ENCODE data around the gene PRXL2B. TPM values are rescaled to one million over a fixed set of nuclear protein-coding genes. Genes with fewer than 3 reads are reported as not detected.

The PRXL2B gene
- total RNA-seq, 4 donors from 2014 or later: 0.52 to 2.7 (median 1.1) TPM

DNA sequence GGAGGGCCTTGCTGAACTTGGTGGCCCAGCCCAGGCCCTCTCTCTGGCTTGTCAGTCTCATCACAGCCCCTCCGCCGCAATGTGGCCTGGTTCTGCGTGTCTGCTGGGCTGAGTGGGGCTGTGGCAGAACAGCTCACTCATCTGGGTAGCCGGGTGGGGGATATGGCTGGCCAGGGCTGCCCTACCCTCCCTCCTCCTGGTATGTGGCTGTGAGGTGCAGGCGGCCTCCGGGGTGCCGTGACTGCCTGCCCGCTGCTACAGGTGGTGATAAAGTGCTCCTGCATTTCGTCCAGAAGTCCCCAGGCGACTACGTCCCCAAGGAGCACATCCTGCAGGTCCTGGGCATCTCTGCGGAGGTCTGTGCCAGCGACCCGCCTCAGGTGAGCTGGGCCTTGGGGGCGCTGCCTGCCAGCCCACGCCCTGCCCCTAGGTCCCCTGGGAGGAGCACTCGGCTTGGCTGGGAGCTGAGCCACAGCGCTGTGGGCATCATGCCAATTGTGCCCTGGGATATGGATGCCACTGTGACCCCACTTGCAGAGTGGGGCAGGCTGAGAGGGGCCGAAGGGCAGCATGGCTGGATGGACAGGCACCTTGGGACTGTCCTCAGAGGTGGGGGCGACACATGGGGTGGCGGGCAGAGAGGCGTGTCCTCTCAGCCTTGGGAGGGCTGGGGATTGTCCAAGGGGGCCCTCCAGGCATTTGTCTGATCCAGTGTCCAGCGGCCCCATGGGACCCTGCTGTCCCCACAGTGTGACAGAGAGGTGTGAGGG, 2.3 kb downstream of the PRXL2B start:
- in situ Hi-C loops (cut with MboI; ENCODE audit: low sequenced_read_pairs in 4 of 4) (loop anchor here in 2 of 4 donors (25.0 kb wide), 1 partner anchor 402 kb away; the partner anchor contains the start of gene FAAP20 (in 2 of the 2)), intact Hi-C loops (cut with DNase I; ENCODE audit: low total_unique reads) (loop anchor here (5.0 kb wide), 1 partner anchor 392 kb away; no protein-coding TSS in a partner anchor)
- H3K9me3 ChIP-seq: no peaks in the 10 kb centered on the region
- TF ChIP-seq, protein P1, sequence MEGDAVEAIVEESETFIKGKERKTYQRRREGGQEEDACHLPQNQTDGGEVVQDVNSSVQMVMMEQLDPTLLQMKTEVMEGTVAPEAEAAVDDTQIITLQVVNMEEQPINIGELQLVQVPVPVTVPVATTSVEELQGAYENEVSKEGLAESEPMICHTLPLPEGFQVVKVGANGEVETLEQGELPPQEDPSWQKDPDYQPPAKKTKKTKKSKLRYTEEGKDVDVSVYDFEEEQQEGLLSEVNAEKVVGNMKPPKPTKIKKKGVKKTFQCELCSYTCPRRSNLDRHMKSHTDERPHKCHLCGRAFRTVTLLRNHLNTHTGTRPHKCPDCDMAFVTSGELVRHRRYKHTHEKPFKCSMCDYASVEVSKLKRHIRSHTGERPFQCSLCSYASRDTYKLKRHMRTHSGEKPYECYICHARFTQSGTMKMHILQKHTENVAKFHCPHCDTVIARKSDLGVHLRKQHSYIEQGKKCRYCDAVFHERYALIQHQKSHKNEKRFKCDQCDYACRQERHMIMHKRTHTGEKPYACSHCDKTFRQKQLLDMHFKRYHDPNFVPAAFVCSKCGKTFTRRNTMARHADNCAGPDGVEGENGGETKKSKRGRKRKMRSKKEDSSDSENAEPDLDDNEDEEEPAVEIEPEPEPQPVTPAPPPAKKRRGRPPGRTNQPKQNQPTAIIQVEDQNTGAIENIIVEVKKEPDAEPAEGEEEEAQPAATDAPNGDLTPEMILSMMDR (IDR thresholded peaks at IDR 0.05 in 4 of 5, conservative IDR thresholded peaks at IDR 0.05 in 1 of 5): no peak
- TF ChIP-seq POLR2A (IDR thresholded peaks at IDR 0.05): no peak
- no peak overlapping the region for H3K27ac ChIP-seq
- H3K36me3 ChIP-seq: no peaks in the 10 kb centered on the region
- DNase-seq: no peak
- H3K27me3 ChIP-seq: peaks cover 0 to 10% (median 3%) of the 10 kb centered on the region in 3 donors
- H3K4me1 ChIP-seq: peaks cover 11 to 17% of the 10 kb centered on the region in 2 donors
- no peak overlapping the region for H3K4me3 ChIP-seq
- no peak for ATAC-seq

DNA sequence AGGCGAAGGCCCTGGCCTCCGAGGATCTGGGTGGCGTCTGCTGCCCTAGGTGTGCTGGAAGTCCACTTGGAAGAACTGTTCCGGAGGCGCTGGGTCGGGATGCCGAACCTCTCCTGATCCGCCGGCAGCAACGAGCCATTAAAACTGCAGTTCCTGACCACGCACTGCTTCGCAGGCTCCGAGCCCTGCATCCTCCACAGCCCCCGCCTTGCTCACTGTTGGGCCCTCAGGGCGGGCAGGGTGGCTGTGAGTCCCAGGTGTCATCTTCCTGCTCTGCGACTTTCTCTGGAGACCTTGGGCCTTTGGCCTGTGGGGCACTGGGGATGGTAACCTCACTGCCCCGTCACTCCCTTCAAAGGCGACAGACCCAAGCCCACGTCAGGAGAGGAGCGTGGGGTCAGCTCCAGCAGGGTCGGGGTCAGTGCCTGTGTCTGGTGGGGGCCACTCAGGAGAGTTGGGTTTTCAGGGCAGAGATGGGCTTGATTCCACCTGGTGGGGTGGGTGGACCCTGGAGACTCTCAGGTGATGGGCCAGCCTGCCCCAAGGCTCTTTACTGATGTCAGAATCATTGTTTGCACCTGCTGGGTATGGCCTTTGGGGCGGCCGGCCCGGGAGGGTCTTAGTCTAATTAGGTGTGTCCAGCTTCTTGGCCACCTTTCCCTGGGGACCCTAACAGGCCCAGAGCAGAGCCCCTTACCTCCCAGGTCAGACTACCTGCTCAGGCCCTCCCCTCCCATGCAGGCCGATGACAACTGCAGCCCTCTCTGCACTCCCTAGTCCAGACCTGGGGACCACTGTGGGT, 3.1 kb downstream of the PRXL2B start:
- in situ Hi-C loops (cut with MboI; ENCODE audit: low sequenced_read_pairs in 4 of 4): loop anchor here in 2 of 4 donors (25.0 kb wide), 1 partner anchor 402 kb away; the partner anchor contains the start of gene FAAP20 (in 2 of the 2)
- peaks cover 3 to 16% (median 5%) of the 10 kb centered on the region in 3 donors for H3K27me3 ChIP-seq
- no peaks in the 10 kb centered on the region for H3K9me3 ChIP-seq
- no peak for ATAC-seq
- H3K36me3 ChIP-seq: no peaks in the 10 kb centered on the region
- intact Hi-C loops (cut with DNase I; ENCODE audit: low total_unique reads): loop anchor here (5.0 kb wide), 1 partner anchor 392 kb away; no protein-coding TSS in a partner anchor
- H3K27ac ChIP-seq: no peak overlapping the region
- no peak for TF ChIP-seq POLR2A (IDR thresholded peaks at IDR 0.05)
- TF ChIP-seq, protein P1 (IDR thresholded peaks at IDR 0.05 in 4 of 5, conservative IDR thresholded peaks at IDR 0.05 in 1 of 5): no peak
- H3K4me1 ChIP-seq: peaks cover 10 to 17% of the 10 kb centered on the region in 2 donors
- no peak for DNase-seq
- H3K4me3 ChIP-seq: no peak overlapping the region

DNA sequence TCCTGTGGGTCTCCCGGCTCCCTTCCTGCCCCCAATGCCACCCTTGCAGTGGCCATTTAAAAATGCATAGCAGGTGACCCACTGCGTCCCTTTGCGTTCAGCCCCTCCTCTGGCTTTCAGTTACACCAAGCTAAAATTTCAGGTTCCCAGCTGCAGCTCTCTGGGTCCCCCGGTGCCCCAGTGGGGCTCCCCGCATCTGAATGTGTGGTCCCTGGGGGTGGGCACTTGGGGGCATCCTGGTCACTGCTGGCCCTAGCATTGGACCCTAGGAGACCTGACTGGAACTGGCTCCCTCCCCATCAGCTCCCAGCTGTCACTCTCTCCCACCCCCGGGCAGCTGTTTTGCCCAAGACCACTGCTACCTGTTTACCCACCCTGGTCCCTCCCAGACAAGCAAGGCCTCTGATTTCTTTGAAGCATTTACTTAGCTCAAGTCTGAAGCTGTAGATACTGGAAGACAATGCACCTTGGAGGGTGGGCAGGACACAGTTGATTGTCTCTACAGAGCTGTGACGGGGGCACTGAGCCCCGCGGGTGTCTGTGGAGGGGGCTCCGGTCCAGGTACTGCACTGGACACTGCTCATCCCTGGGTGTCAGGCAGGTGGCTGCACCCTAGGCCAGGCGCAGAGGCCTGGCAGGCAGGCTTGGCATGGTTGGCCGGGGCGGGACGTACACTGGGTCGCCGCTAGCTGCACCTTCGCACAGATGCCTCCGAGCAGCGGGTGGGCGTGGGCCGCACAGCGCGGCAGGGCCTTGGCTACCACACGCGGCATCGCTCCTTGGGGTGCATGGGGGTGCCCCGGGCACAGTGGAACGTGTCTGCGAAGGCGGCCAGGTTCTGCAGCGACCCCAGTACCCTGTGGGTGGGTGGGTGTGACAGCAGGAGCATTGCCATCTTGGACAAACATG, 3.9 kb downstream of the PRXL2B start:
- Histone ChIP-seq H3K27me3 (peaks cover 3 to 24% (median 5%) of the 10 kb centered on the region in 3 donors), H3K9me3 (no peaks in the 10 kb centered on the region), H3K27ac (no peak overlapping the region), H3K36me3 (no peaks in the 10 kb centered on the region), H3K4me3 (no peak overlapping the region), H3K4me1 (peaks cover 1 to 10% of the 10 kb centered on the region in 2 donors)
- no peak for ATAC-seq
- DNase-seq: no peak
- in situ Hi-C loops (cut with MboI; ENCODE audit: low sequenced_read_pairs in 4 of 4) (loop anchor here in 2 of 4 donors (25.0 kb wide), 1 partner anchor 403 kb away; the partner anchor contains the start of gene FAAP20 (in 2 of the 2)), intact Hi-C loops (cut with DNase I; ENCODE audit: low total_unique reads) (no loop called here)
- TF ChIP-seq, protein P1 (IDR thresholded peaks at IDR 0.05 in 4 of 5, conservative IDR thresholded peaks at IDR 0.05 in 1 of 5): no peak
- no peak for TF ChIP-seq POLR2A (IDR thresholded peaks at IDR 0.05)

DNA sequence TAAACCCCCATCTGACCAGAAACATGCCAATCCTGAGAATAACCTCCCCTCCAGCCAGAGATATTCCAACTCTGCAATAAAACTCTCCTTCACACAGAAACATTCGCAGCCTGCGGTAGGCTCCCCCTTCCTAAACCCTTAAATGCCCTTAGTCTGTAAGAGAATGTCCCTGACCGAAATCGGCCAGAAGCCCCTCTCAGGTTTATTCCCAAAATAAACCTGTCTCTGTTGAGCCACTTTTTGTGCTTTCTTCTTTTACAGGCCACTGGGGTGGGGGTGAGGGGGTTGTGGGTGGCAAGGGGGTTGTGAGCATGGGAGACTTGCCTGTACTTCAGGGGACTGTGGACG, 4.6 kb downstream of the PRXL2B start:
- TF ChIP-seq, protein P1 (IDR thresholded peaks at IDR 0.05 in 4 of 5, conservative IDR thresholded peaks at IDR 0.05 in 1 of 5): no peak
- no peak for TF ChIP-seq POLR2A (IDR thresholded peaks at IDR 0.05)
- peaks cover 3 to 28% (median 5%) of the 10 kb centered on the region in 3 donors for H3K27me3 ChIP-seq
- H3K4me1 ChIP-seq: peaks cover 0 to 8% of the 10 kb centered on the region in 2 donors
- ATAC-seq (no peak), DNase-seq (no peak)
- intact Hi-C loops (cut with DNase I; ENCODE audit: low total_unique reads) (no loop called here), in situ Hi-C loops (cut with MboI; ENCODE audit: low sequenced_read_pairs in 4 of 4) (loop anchor here in 2 of 4 donors (25.0 kb wide), 1 partner anchor 404 kb away; the partner anchor contains the start of gene FAAP20 (in 2 of the 2))
- no peak overlapping the region for H3K4me3 ChIP-seq
- H3K9me3 ChIP-seq: no peaks in the 10 kb centered on the region
- no peak overlapping the region for H3K27ac ChIP-seq
- H3K36me3 ChIP-seq: no peaks in the 10 kb centered on the region

All from gastrocnemius medialis (tissue), 4 donors.